ENCODE measurements around the gene WFDC11. TPM values are rescaled to one million over a fixed set of nuclear protein-coding genes. Genes with fewer than 3 reads are reported as not detected.
"Not testable (repeated sequence)": the region's sequence is repeated elsewhere in the genome, so short reads cannot be mapped to it uniquely, and the experiment has no call there.

The WFDC11 gene
- total RNA-seq: not detected
- not detected for polyA plus RNA-seq
- long read RNA-seq, donor 1: 0 reads
- long read RNA-seq, donor 2: 0 reads
- long read RNA-seq, donor 3: 0 reads

- ATAC-seq (no peak), DNase-seq (no peak)
- Histone ChIP-seq H3K9me3 (peaks cover 0 to 12% (median 2%) of the 10 kb centered on the region in 12 donors), H3K36me3 (no peaks in the 10 kb centered on the region), H3K27ac (no peak within 1 kb of the TSS), H3K4me1 (no peaks in the 10 kb centered on the region), H3K27me3 (peaks cover 0 to 9% (median 0%) of the 10 kb centered on the region in 9 donors), H3K4me3 (no peak within 1 kb of the TSS)
- intact Hi-C loops (cut with DNase I): no loop called here
- TF ChIP-seq, protein P1, sequence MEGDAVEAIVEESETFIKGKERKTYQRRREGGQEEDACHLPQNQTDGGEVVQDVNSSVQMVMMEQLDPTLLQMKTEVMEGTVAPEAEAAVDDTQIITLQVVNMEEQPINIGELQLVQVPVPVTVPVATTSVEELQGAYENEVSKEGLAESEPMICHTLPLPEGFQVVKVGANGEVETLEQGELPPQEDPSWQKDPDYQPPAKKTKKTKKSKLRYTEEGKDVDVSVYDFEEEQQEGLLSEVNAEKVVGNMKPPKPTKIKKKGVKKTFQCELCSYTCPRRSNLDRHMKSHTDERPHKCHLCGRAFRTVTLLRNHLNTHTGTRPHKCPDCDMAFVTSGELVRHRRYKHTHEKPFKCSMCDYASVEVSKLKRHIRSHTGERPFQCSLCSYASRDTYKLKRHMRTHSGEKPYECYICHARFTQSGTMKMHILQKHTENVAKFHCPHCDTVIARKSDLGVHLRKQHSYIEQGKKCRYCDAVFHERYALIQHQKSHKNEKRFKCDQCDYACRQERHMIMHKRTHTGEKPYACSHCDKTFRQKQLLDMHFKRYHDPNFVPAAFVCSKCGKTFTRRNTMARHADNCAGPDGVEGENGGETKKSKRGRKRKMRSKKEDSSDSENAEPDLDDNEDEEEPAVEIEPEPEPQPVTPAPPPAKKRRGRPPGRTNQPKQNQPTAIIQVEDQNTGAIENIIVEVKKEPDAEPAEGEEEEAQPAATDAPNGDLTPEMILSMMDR (IDR thresholded peaks at IDR 0.05): no peak
- TF ChIP-seq POLR2A (IDR thresholded peaks at IDR 0.05): no peak
- 81 to 89% (median 87%) methylated on average over 1 of the region's 1 CpG for WGBS, 4 donors
These were observed at the start of gene WFDC11 for GRCh38 chr20:45670139-45670538. Gene WFDC11 (minus strand): TSS chr20:45670239. CDS start chr20:45650600, 19,639 bp downstream.

DNA sequence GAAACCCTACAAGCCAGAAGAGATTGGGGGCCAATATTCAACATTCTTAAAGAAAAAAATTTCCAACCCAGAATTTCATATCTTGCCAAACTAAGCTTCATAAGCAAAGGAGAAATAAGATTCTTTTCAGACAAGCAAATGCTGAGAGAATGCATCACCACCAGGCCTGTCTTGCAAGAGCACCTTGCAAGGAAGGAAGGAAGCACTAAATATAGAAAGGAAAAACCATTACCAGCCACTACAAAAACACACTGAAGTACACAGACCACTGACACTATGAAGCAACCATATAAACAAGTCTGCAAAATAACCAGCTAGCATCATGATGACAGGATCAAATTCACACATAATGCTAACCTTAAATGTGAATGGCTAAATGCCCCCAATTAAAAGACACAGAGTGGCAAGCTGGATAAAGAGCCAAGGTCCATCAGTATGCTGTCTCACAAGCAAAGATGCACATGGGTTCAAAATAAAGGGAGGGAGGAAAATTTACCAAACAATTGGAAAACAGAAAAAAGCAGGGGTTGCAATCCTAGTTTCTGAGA is 46.2 kb upstream of the WFDC11 start:
- H3K27ac ChIP-seq; H3K9me3 ChIP-seq; H3K4me3 ChIP-seq; H3K27me3 ChIP-seq; intact Hi-C loops (cut with DNase I); ATAC-seq; H3K36me3 ChIP-seq; H3K4me1 ChIP-seq; DNase-seq: not testable (repeated sequence)

GRCh38 chr20:45704969-45705637 is 35.1 kb upstream of the WFDC11 start, which contains the start of gene WFDC10B:
Gene WFDC10B (minus strand): TSS chr20:45705019. CDS start chr20:45685992, 19,027 bp downstream.
- Histone ChIP-seq H3K4me1 (no peaks in the 10 kb centered on the region), H3K36me3 (no peaks in the 10 kb centered on the region), H3K4me3 (no peak within 1 kb of the TSS), H3K27ac (no peak within 1 kb of the TSS), H3K27me3 (no peaks in the 10 kb centered on the region), H3K9me3 (no peaks in the 10 kb centered on the region)
- WGBS, 4 donors: 65 to 87% (median 79%) methylated on average over 1 of the region's 1 CpG
- TF ChIP-seq POLR2A (IDR thresholded peaks at IDR 0.05): no peak
- TF ChIP-seq, protein P1 (IDR thresholded peaks at IDR 0.05): no peak
- DNase-seq (no peak), ATAC-seq (no peak)
- intact Hi-C loops (cut with DNase I): no loop called here

- 59 to 69% (median 66%) methylated on average over 4 of the region's 4 CpGs for WGBS, 4 donors
- ATAC-seq (no peak), DNase-seq (no peak)
- H3K27me3 ChIP-seq: no peaks in the 10 kb centered on the region
- H3K4me1 ChIP-seq: no peaks in the 10 kb centered on the region
- H3K27ac ChIP-seq: no peak within 1 kb of the TSS
- H3K4me3 ChIP-seq: no peak within 1 kb of the TSS
- intact Hi-C loops (cut with DNase I): no loop called here
- no peak for TF ChIP-seq POLR2A (IDR thresholded peaks at IDR 0.05)
- TF ChIP-seq, protein P1 (IDR thresholded peaks at IDR 0.05): no peak
- H3K36me3 ChIP-seq: no peaks in the 10 kb centered on the region
- H3K9me3 ChIP-seq: no peaks in the 10 kb centered on the region
These were observed 31.8 kb upstream of the WFDC11 start, which contains the start of gene WFDC13 for GRCh38 chr20:45701873-45702272. Gene WFDC13 (plus strand): TSS chr20:45702038. CDS start chr20:45702124, 86 bp downstream.
